H1 (cell line): Measurements from ENCODE around the gene HMGN1. TPM values are rescaled to one million over a fixed set of nuclear protein-coding genes. Genes with fewer than 3 reads are reported as not detected.

Experiments used
- CTCF ChIA-PET: fragments of 300-600 bp; sonication (Branson Sonifier 250); formaldehyde crosslinking; loops from one replicate; lab custom pipeline; 2021; ENCODE audit not compliant: partially characterized antibody; lab: Charles Lee
- POLR2A ChIA-PET: fragments of 300-600 bp; sonication (Branson Sonifier 250); formaldehyde crosslinking; loops from one replicate; lab custom pipeline; 2021; ENCODE audit warnings: inconsistent platforms; ENCODE audit not compliant: partially characterized antibody; lab: Charles Lee
- DNase-seq, 2 experiments: peaks; one replicate each; pipeline versions ENCODE4 v3.0.0 to v3.0.0-alpha.2; 2010 to 2022; ENCODE audit warnings: low spot score in 2 of 2, low read depth in 1 of 2, mixed read lengths in 1 of 2
- FAIRE-seq: peaks from 2 replicates; lab custom pipeline; 2011; peaks lifted over from hg19 to GRCh38; lab: Jason Lieb, UNC
- H2AFZ ChIP-seq: 2 replicates; pipeline ENCODE4 v1.8.1; 2012; ENCODE audit warnings: low read length, inconsistent platforms
- H2AK5ac ChIP-seq: 2 replicates; pipeline ENCODE4 v1.6.1; 2013; ENCODE audit warnings: low read depth, low read length
- H2BK120ac ChIP-seq: replicated peaks from 2 replicates; pipeline ENCODE3; 2013; ENCODE audit warnings: low read depth, low read length, inconsistent platforms
- H2BK12ac ChIP-seq: 2 replicates; pipeline ENCODE4 v1.6.1; 2013; ENCODE audit warnings: low read depth, low read length
- H2BK15ac ChIP-seq: 2 replicates; pipeline ENCODE4 v1.6.1; 2013; ENCODE audit warnings: low read length
- H2BK20ac ChIP-seq: 2 replicates; pipeline ENCODE4 v1.6.1; 2013; ENCODE audit warnings: low read length
- H2BK5ac ChIP-seq: 2 replicates; pipeline ENCODE4 v1.6.1; 2013; ENCODE audit warnings: low read depth, low read length
- H3K14ac ChIP-seq: 2 replicates; pipeline ENCODE4 v1.6.1; 2013; ENCODE audit warnings: inconsistent platforms; ENCODE audit not compliant: insufficient read length
- H3K18ac ChIP-seq: 2 replicates; pipeline ENCODE4 v1.6.1; 2013; ENCODE audit warnings: low read length; ENCODE audit errors: extremely low read depth
- H3K23ac ChIP-seq: 2 replicates; pipeline ENCODE4 v1.6.1; 2013; ENCODE audit warnings: inconsistent platforms; ENCODE audit not compliant: insufficient read length
- H3K23me2 ChIP-seq: 2 replicates; pipeline ENCODE4 v1.6.1; 2013; ENCODE audit warnings: low read depth, low read length
- H3K27ac ChIP-seq: 2 replicates; pipeline ENCODE4 v1.6.1; 2011; ENCODE audit warnings: low read depth, low read length, inconsistent platforms
- H3K27me3 ChIP-seq, 4 experiments: replicated peaks in 1 of 4; 1 replicate in 1 of 4; 2 replicates in 3 of 4; pipeline versions ENCODE4 v1.6.1 to v1.8.1; 2011 to 2013; ENCODE audit warnings: low read length in 3 of 4, mild to moderate bottlenecking in 3 of 4, inconsistent platforms in 2 of 4, mixed read lengths in 2 of 4, moderate library complexity in 1 of 4; ENCODE audit not compliant: control insufficient read depth in 3 of 4, insufficient read depth in 3 of 4; ENCODE audit errors: extremely low read depth in 1 of 4
- H3K36me3 ChIP-seq, 4 experiments: 2 replicates each; pipeline versions ENCODE4 v1.6.1 to v1.8.1; 2011 to 2013; ENCODE audit warnings: mild to moderate bottlenecking in 4 of 4, low read length in 3 of 4, moderate library complexity in 2 of 4, control low read depth in 1 of 4, inconsistent platforms in 1 of 4; ENCODE audit not compliant: insufficient read depth in 4 of 4, control insufficient read depth in 2 of 4
- H3K4ac ChIP-seq: replicated peaks from 2 replicates; pipeline ENCODE3; 2013; ENCODE audit warnings: low read length, low read depth, mixed read lengths, inconsistent platforms; ENCODE audit not compliant: insufficient read length
- H3K4me1 ChIP-seq, 4 experiments: replicated peaks in 1 of 4; 1 replicate in 1 of 4; 2 replicates in 3 of 4; pipeline versions ENCODE4 v1.6.1 to v1.8.1; 2011 to 2013; ENCODE audit warnings: low read length in 3 of 4, inconsistent platforms in 2 of 4, mixed read lengths in 1 of 4; ENCODE audit not compliant: insufficient read depth in 4 of 4, control insufficient read depth in 3 of 4
- H3K4me2 ChIP-seq, 2 experiments: 2 replicates each; pipeline versions ENCODE4 v1.6.1 to v1.8.1; 2011 to 2013; ENCODE audit warnings: low read depth in 2 of 2, low read length in 2 of 2, control low read depth in 1 of 2, inconsistent platforms in 1 of 2, mild to moderate bottlenecking in 1 of 2; ENCODE audit not compliant: insufficient read depth in 1 of 2
- H3K4me3 ChIP-seq, 4 experiments: fragments of 200-600, 300-600 bp in 1 of 4; sonication (generic), shearing (Covaris generic), sonication (Bioruptor Twin) in 1 of 4; 2 replicates each; pipeline versions ENCODE4 v1.5.1 to v1.8.1; 2011 to 2016; ENCODE audit warnings: low read length in 4 of 4, low read depth in 3 of 4, control low read depth in 2 of 4, inconsistent platforms in 2 of 4, mild to moderate bottlenecking in 2 of 4, mixed read lengths in 1 of 4, moderate library complexity in 1 of 4; ENCODE audit not compliant: insufficient read depth in 2 of 4; ENCODE audit errors: extremely low read depth in 1 of 4
- H3K56ac ChIP-seq: replicated peaks from 2 replicates; pipeline ENCODE3; 2013; ENCODE audit warnings: low read depth, mild to moderate bottlenecking, mixed read lengths, low read length, inconsistent platforms; ENCODE audit not compliant: insufficient read length
- H3K79me1 ChIP-seq: 2 replicates; pipeline ENCODE4 v1.6.1; 2013; ENCODE audit warnings: low read depth, low read length, control low read depth
- H3K79me2 ChIP-seq, 2 experiments: 2 replicates each; pipeline versions ENCODE4 v1.6.1 to v1.8.1; 2012 to 2013; ENCODE audit warnings: low read length in 2 of 2, mild to moderate bottlenecking in 2 of 2, inconsistent platforms in 1 of 2; ENCODE audit not compliant: insufficient read depth in 2 of 2, control insufficient read depth in 1 of 2
- H3K9ac ChIP-seq, 4 experiments: replicated peaks in 1 of 4; 1 replicate in 1 of 4; 2 replicates in 3 of 4; pipeline versions ENCODE4 v1.6.1 to v1.8.1; 2011 to 2013; ENCODE audit warnings: low read depth in 3 of 4, low read length in 3 of 4, control low read depth in 2 of 4, mild to moderate bottlenecking in 2 of 4, moderate library complexity in 2 of 4, inconsistent platforms in 1 of 4; ENCODE audit errors: extremely low read depth in 1 of 4
- H3K9me3 ChIP-seq, 2 experiments: 2 replicates each; pipeline versions ENCODE4 v1.6.1 to v1.8.1; 2012 to 2013; ENCODE audit warnings: mild to moderate bottlenecking in 2 of 2, moderate library complexity in 2 of 2, control low read depth in 1 of 2, inconsistent platforms in 1 of 2, low read depth in 1 of 2, low read length in 1 of 2, mixed read lengths in 1 of 2; ENCODE audit not compliant: insufficient read depth in 2 of 2
- H4K20me1 ChIP-seq, 2 experiments: replicated peaks in 1 of 2; 2 replicates each; pipeline versions ENCODE3 to v1.8.1; 2011 to 2013; ENCODE audit warnings: inconsistent platforms in 2 of 2, low read length in 2 of 2, mild to moderate bottlenecking in 1 of 2; ENCODE audit not compliant: insufficient read depth in 2 of 2, control insufficient read depth in 1 of 2
- H4K5ac ChIP-seq: 2 replicates; pipeline ENCODE4 v1.6.1; 2013; ENCODE audit warnings: low read length, low read depth, mixed read lengths, inconsistent platforms; ENCODE audit not compliant: insufficient read length
- H4K8ac ChIP-seq: 2 replicates; pipeline ENCODE4 v1.8.0; 2013; ENCODE audit warnings: mild to moderate bottlenecking, moderate library complexity, low read length, inconsistent platforms; ENCODE audit not compliant: insufficient read depth; ENCODE audit errors: extremely low read depth
- H4K91ac ChIP-seq: replicated peaks from 2 replicates; pipeline ENCODE3; 2013; ENCODE audit warnings: low read length, mixed read lengths, inconsistent platforms; ENCODE audit not compliant: insufficient read length
- CBX8 ChIP-seq: fragments of 300-800, 300-1000 bp; sonication (generic); IDR thresholded peaks from 2 replicates; pipeline ENCODE4 v1.7.1; 2016; ENCODE audit warnings: low read depth, low read length, borderline replicate concordance
- KDM4A ChIP-seq: IDR thresholded peaks from one replicate; pipeline ENCODE4 v1.7.1; 2012; ENCODE audit warnings: low read depth, mild to moderate bottlenecking, moderate library complexity, low read length, inconsistent platforms; ENCODE audit not compliant: severe bottlenecking
- PHF8 ChIP-seq: fragments of 200-600 bp; sonication (generic); conservative IDR thresholded peaks from 2 replicates; pipeline ENCODE4 v1.7.1; 2012; ENCODE audit warnings: low read depth, mild to moderate bottlenecking, inconsistent platforms, low read length, moderate library complexity
- RXRA ChIP-seq: IDR thresholded peaks from 2 replicates; pipeline ENCODE4 v1.6.1; 2011; ENCODE audit warnings: low read depth, mild to moderate bottlenecking, low read length, moderate library complexity; ENCODE audit not compliant: insufficient read depth
- SP2 ChIP-seq: IDR thresholded peaks from 2 replicates; pipeline ENCODE4 v1.6.1; 2012; ENCODE audit warnings: mild to moderate bottlenecking, low read length, inconsistent platforms
- WGBS, 2 experiments: shearing (Covaris generic) in 1 of 2; methylation state at CpG; one replicate each; pipeline versions ENCODE4 v1.1.6 to v1.1.7; 2013 to 2015; ENCODE audit warnings: low lambda C conversion rate in 2 of 2, mixed read lengths in 2 of 2, inconsistent platforms in 1 of 2, low coverage in 1 of 2, missing lambda C conversion rate in 1 of 2; ENCODE audit not compliant: insufficient replicate concordance in 2 of 2, insufficient coverage in 1 of 2, insufficient read length in 1 of 2; ENCODE audit errors: extremely low coverage in 1 of 2, missing lambda C conversion rate in 1 of 2; 5-methylcytosine and 5-hydroxymethylcytosine counted together
- polyA plus RNA-seq, 7 experiments: library from polyadenylated mRNA; depleted of rRNA in 3 of 7; stranded (reverse) in 5 of 7; unstranded in 2 of 7; fragments of >200 nt in 5 of 7; fragments of 200-250 nt in 2 of 7; gene quantifications; 1 replicate in 5 of 7; 2 replicates in 1 of 7; 4 replicates in 1 of 7; pipeline versions ENCODE4 v1.2.1 to v1.2.3, GENCODE V29; 2011 to 2013; ENCODE audit warnings: missing spikeins in 2 of 7, mixed read lengths in 2 of 7
- total RNA-seq: library from RNA; stranded (reverse); fragmentation: NEBNext Ultra II Directional; extraction: Animal tissue kit (Norgen Biotek cat#: 25700); gene quantifications from 2 replicates; pipeline ENCODE4 v1.2.1, GENCODE V29; 2021
- TF ChIP-seq, protein P1 (sequence below): IDR thresholded peaks from 2 replicates; pipeline ENCODE4 v1.6.1; 2011; ENCODE audit warnings: low read depth, mild to moderate bottlenecking, low read length; ENCODE audit not compliant: insufficient read depth
- TF ChIP-seq, protein P2 (sequence below): IDR thresholded peaks from 2 replicates; pipeline ENCODE4 v1.6.1; 2012; ENCODE audit warnings: inconsistent platforms

Gene HMGN1
- total and polyA plus RNA-seq, 2 of the 8 experiments (the other 6 are each of a cell fraction or from before 2014, with no cell fraction given), result 279 to 505 TPM

DNA sequence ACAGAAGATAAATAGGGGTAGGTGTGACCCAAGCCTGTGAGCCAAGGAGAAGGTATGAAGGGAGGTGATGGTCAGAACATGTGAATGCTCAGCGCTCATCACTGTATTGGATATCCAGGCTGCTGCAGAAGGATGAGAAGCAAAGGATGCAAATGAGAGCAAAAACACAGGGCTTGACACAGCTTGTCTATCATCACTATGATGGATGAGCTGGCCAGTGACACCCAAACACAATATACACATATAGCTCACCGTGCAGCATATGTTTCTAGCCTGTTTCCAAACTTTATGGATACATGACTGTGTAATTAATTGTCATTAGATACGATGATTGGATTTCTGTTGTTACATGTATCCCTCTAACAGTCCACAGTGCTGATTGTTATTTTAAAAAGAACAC lies 13.8 kb upstream of the HMGN1 start:
- Histone ChIP-seq H3K23ac (no peak overlapping the region), H3K4ac (no peak overlapping the region), H3K79me1 (no peaks in the 10 kb centered on the region), H3K56ac (no peak overlapping the region), H2AK5ac (no peak overlapping the region), H2AFZ (0 out of 2 replicates have a peak overlapping the region, but pooled peaks have one; percentile 34), H2BK12ac (no peak overlapping the region), H3K27me3 (no peaks in the 10 kb centered on the region), H4K5ac (no peak overlapping the region), H3K36me3 (no peaks in the 10 kb centered on the region), H3K4me1 (no peaks in the 10 kb centered on the region), H3K18ac (no peak overlapping the region), H2BK120ac (no peak overlapping the region), H4K8ac (no peak overlapping the region), H4K91ac (no peak overlapping the region), H3K27ac (no peak overlapping the region), H2BK15ac (no peak overlapping the region), H3K79me2 (no peaks in the 10 kb centered on the region), H3K9me3 (no peaks in the 10 kb centered on the region), H3K23me2 (no peaks in the 10 kb centered on the region), H2BK20ac (no peak overlapping the region), H3K14ac (no peak overlapping the region), H2BK5ac (no peak overlapping the region), H3K4me3 (no peak overlapping the region), H4K20me1 (no peaks in the 10 kb centered on the region), H3K4me2 (no peak overlapping the region), H3K9ac (no peak overlapping the region; a peak in 2 of 7 replicates)
- CTCF ChIA-PET, result interaction anchor here (0.7 to 3.2 kb wide), 5 partner anchors 11 to 237 kb away, joined by 3 to 12 read pairs (median 4); no protein-coding TSS in a partner anchor
- 90% methylated on average over 3 of the region's 3 CpGs; no CpG with 5 or more reads in 1 of the 2 experiments for WGBS, 2 experiments
- TF ChIP-seq, protein P1, sequence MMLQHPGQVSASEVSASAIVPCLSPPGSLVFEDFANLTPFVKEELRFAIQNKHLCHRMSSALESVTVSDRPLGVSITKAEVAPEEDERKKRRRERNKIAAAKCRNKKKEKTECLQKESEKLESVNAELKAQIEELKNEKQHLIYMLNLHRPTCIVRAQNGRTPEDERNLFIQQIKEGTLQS, result no peak
- TF ChIP-seq SP2 (no peak), CBX8 (no peak), RXRA (no peak), KDM4A (no peak), PHF8 (no peak)
- TF ChIP-seq, protein P2, sequence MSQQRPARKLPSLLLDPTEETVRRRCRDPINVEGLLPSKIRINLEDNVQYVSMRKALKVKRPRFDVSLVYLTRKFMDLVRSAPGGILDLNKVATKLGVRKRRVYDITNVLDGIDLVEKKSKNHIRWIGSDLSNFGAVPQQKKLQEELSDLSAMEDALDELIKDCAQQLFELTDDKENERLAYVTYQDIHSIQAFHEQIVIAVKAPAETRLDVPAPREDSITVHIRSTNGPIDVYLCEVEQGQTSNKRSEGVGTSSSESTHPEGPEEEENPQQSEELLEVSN, result no peak
- POLR2A ChIA-PET, result interaction anchor here (1.1 to 2.1 kb wide), 4 partner anchors 11 to 14 kb away, joined by 3 to 14 read pairs (median 6); partner anchors contain the start of gene HMGN1
- DNase-seq (no peak), FAIRE-seq (no peak)
